Esophagus muscularis mucosa (tissue), 4 donors: ENCODE results near the gene SLC2A13. TPM values are rescaled to one million over a fixed set of nuclear protein-coding genes. Genes with fewer than 3 reads are reported as not detected.

Source experiments
- DNase-seq: peaks from one replicate; pipeline ENCODE4 v3.0.0-alpha.2; 2017; ENCODE audit errors: extremely low spot score
- H3K27ac ChIP-seq, 4 donors: fragments of 200-600 bp; sonication (generic); replicated peaks in 1 of 4; 1 replicate in 3 of 4; 2 replicates in 1 of 4; pipeline ENCODE4 v1.5.1; 2016 to 2019; ENCODE audit warnings: mild to moderate bottlenecking in 1 of 4
- H3K27me3 ChIP-seq, 4 donors: fragments of 200-600 bp; sonication (generic); one replicate each; pipeline versions ENCODE4 v1.5.1 to v1.6.0; 2016 to 2019
- H3K36me3 ChIP-seq, 4 donors: fragments of 200-600 bp; sonication (generic); one replicate each; pipeline ENCODE4 v1.5.1; 2016 to 2019
- H3K4me1 ChIP-seq, 4 donors: fragments of 200-600 bp; sonication (generic); one replicate each; pipeline ENCODE4 v1.5.1; 2016 to 2019
- H3K4me3 ChIP-seq, 4 donors: fragments of 200-600 bp; sonication (generic); 1 replicate in 2 of 4; 2 replicates in 2 of 4; pipeline ENCODE4 v1.5.1; 2016 to 2019; ENCODE audit warnings: mild to moderate bottlenecking in 4 of 4, moderate library complexity in 1 of 4
- H3K9me3 ChIP-seq, 4 donors: fragments of 200-600 bp; sonication (generic); 1 replicate in 3 of 4; 2 replicates in 1 of 4; pipeline ENCODE4 v1.5.1; 2016 to 2019
- CTCF ChIP-seq, 3 experiments: fragments of 200-600 bp in 2 of 3; fragments of 450-650 bp in 1 of 3; sonication (generic) in 2 of 3; IDR thresholded peaks; one replicate each; pipeline ENCODE4 v1.5.1; 2017 to 2019; ENCODE audit warnings: antibody characterized with exemption in 3 of 3, mild to moderate bottlenecking in 2 of 3, moderate library complexity in 1 of 3
- EP300 ChIP-seq: sonication (generic); formaldehyde crosslinking; IDR thresholded peaks from one replicate; pipeline ENCODE4 v1.6.1; 2017; ENCODE audit warnings: antibody characterized with exemption
- POLR2A ChIP-seq: fragments of 450-650 bp; IDR thresholded peaks from one replicate; pipeline ENCODE4 v1.6.1; 2017; ENCODE audit warnings: antibody characterized with exemption, moderate library complexity, mild to moderate bottlenecking, low read depth
- POLR2AphosphoS5 ChIP-seq, 2 donors: sonication (generic); formaldehyde crosslinking; IDR thresholded peaks; one replicate each; pipeline ENCODE4 v1.6.1; 2017; ENCODE audit warnings: antibody characterized with exemption in 2 of 2
- WGBS: methylation state at CpG from one replicate; pipeline ENCODE4 v1.1.5; 2018; 5-methylcytosine and 5-hydroxymethylcytosine counted together
- intact Hi-C: fragments of 100-400 bp; cut with DNase I; formaldehyde crosslinking; loops from one replicate; pipeline ENCODE4 v1.15.1; 2023
- total RNA-seq, 4 donors: library from RNA; depleted of rRNA; stranded (reverse); fragments of >200 nt; gene quantifications; one replicate each; pipeline versions ENCODE4 v1.1.0 to v1.2.1, GENCODE V29; 2016

The SLC2A13 gene
- total RNA-seq, 4 donors from 2014 or later: 19.6 to 25.7 (median 21.4) TPM

DNA sequence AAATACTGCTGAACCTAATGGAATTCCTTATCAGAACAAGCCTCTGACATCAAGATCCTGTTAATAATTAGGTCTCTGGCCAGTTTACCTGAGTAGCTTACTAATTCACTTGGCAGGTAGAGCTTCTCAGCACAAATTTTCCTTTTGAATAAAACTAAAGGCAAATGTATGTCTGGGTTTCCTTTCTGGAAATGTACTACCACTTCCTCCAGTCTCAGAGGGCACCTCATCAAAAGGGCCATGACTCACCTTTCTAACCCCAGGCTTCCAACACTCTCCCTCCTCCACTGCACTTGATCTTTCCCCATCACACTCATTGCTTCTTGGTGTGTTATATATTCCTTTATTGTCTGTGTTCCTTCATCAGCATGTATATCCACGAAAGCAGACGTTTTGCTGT, 90.5 kb downstream of the SLC2A13 start:
- Histone ChIP-seq H3K9me3 (no peaks in the 10 kb centered on the region), H3K27ac (no peak overlapping the region), H3K27me3 (no peaks in the 10 kb centered on the region), H3K36me3 (no peaks in the 10 kb centered on the region), H3K4me1 (peaks cover 13 to 30% (median 18%) of the 10 kb centered on the region in 4 donors), H3K4me3 (no peak overlapping the region)
- TF ChIP-seq EP300 (no peak), POLR2AphosphoS5 (IDR thresholded peaks at IDR 0.05) (no peak), CTCF (IDR thresholded peaks at IDR 0.05) (no peak), POLR2A (no peak)
- DNase-seq: no peak
- intact Hi-C loops: no loop called here
- 74% methylated on average over 2 of the region's 2 CpGs for WGBS

- no peak for DNase-seq
- Histone ChIP-seq H3K4me1 (peaks cover 13 to 30% (median 18%) of the 10 kb centered on the region in 4 donors), H3K9me3 (no peaks in the 10 kb centered on the region), H3K27me3 (no peaks in the 10 kb centered on the region), H3K27ac (no peak overlapping the region), H3K4me3 (no peak overlapping the region), H3K36me3 (no peaks in the 10 kb centered on the region)
- WGBS: 86% methylated on average over 2 of the region's 2 CpGs
- no peak for TF ChIP-seq POLR2A
- no peak for TF ChIP-seq POLR2AphosphoS5 (IDR thresholded peaks at IDR 0.05)
- TF ChIP-seq EP300: no peak
- no peak for TF ChIP-seq CTCF (IDR thresholded peaks at IDR 0.05)
- intact Hi-C loops: no loop called here
These were observed 92.0 kb downstream of the SLC2A13 start for GRCh38 chr12:40013847-40014246.

- Histone ChIP-seq H3K27me3 (no peaks in the 10 kb centered on the region), H3K36me3 (no peaks in the 10 kb centered on the region), H3K4me3 (no peak overlapping the region), H3K27ac (no peak overlapping the region), H3K4me1 (peaks cover 13 to 30% (median 18%) of the 10 kb centered on the region in 4 donors), H3K9me3 (no peaks in the 10 kb centered on the region)
- intact Hi-C loops: no loop called here
- no peak for DNase-seq
- 80% methylated on average over 1 of the region's 1 CpG for WGBS
- no peak for TF ChIP-seq POLR2A
- no peak for TF ChIP-seq POLR2AphosphoS5 (IDR thresholded peaks at IDR 0.05)
- TF ChIP-seq CTCF (IDR thresholded peaks at IDR 0.05): no peak
- no peak for TF ChIP-seq EP300
These were observed 92.6 kb downstream of the SLC2A13 start for GRCh38 chr12:40013292-40013691.

DNA sequence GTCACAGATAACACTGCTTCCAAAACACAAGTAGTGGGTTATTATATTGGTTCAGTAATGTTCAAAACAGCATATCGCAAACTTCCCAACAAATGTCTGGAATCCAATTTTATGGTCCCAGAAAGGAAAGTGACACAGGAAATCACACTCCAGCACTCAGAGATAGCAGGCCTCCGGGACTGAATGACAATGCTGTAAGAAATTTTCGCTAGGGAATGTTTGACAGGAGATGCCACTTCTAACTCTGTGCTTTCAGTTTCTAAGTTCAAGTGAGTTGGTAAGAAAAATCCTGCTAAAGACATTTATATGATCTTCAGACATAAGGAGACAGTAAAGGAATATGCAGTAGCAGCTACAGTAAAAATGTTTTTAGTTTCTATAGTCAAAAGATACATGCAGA, 93.2 kb downstream of the SLC2A13 start:
- WGBS: 68% methylated on average over 3 of the region's 3 CpGs
- Histone ChIP-seq H3K4me3 (no peak overlapping the region), H3K36me3 (no peaks in the 10 kb centered on the region), H3K9me3 (no peaks in the 10 kb centered on the region), H3K27me3 (no peaks in the 10 kb centered on the region), H3K4me1 (peaks cover 13 to 30% (median 18%) of the 10 kb centered on the region in 4 donors), H3K27ac (no peak overlapping the region)
- TF ChIP-seq CTCF (IDR thresholded peaks at IDR 0.05) (no peak), EP300 (no peak), POLR2A (no peak), POLR2AphosphoS5 (IDR thresholded peaks at IDR 0.05) (no peak)
- no peak for DNase-seq
- intact Hi-C loops: no loop called here

DNA sequence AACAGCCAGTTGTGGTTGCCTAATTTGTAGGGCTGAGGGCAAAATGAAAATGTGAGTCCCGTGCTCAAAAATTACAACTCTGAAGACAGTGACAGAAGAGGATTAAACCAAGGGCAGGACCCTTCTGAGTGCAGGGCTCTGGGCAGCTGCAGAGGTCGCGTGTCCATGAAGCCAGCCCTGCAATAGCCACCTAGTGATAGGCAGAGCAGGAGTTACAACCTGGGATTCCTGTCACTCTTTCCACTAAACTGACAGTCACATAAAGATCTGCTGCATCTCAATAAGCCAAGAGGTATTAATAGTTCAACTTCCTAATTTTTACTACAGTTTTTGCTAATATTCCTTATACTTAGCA, 94.1 kb downstream of the SLC2A13 start:
- no peak for TF ChIP-seq POLR2AphosphoS5 (IDR thresholded peaks at IDR 0.05)
- no peak for TF ChIP-seq EP300
- no peak for TF ChIP-seq POLR2A
- no peak for TF ChIP-seq CTCF (IDR thresholded peaks at IDR 0.05)
- Histone ChIP-seq H3K27ac (peak overlapping the region in 2 of 4 donors; percentile 8 to 38), H3K4me3 (peak overlapping the region; percentile 18 to 44 (median 32)), H3K27me3 (no peaks in the 10 kb centered on the region), H3K36me3 (no peaks in the 10 kb centered on the region), H3K9me3 (no peaks in the 10 kb centered on the region), H3K4me1 (peaks cover 13 to 21% (median 18%) of the 10 kb centered on the region in 4 donors)
- DNase-seq: no peak
- intact Hi-C loops: loop anchor here (1.0 kb wide), 1 partner anchor 96 kb away; no protein-coding TSS in a partner anchor
- WGBS: 61% methylated on average over 3 of the region's 3 CpGs
